Activated naive CD8-positive, alpha-beta T cell treated with anti-CD3 and anti-CD28 coated beads, Interleukin-2, amount 10 ng/mL, durations not matched to agents 7 days and 5 days (primary cell): ENCODE results near the gene XRRA1. TPM values are rescaled to one million over a fixed set of nuclear protein-coding genes. Genes with fewer than 3 reads are reported as not detected.
A peak's percentile ranks its signal among the peaks of the same experiment; 100 is the strongest.
"Not testable (repeated sequence)": the region's sequence is repeated elsewhere in the genome, so short reads cannot be mapped to it uniquely, and the experiment has no call there.

Experiments
- ATAC-seq: fragments of 150-1000 bp; cut with Tn5 transposase; one replicate; pipeline ENCODE4 v1.10.0; 2021; ENCODE audit warnings: low read depth, moderate library complexity
- POLR2A ChIA-PET: fragments of 350-600 bp; sonication (Branson Sonifier 250); formaldehyde crosslinking; loops from one replicate; lab custom pipeline; 2021; ENCODE audit warnings: antibody characterized with exemption; lab: Charles Lee
- DNase-seq: peaks from one replicate; pipeline ENCODE4 v3.0.0; 2021
- H3K27ac Mint-ChIP-seq: one replicate; pipeline ENCODE4 v1.8.0; 2022; ENCODE audit warnings: mild to moderate bottlenecking, mixed read lengths
- H3K27me3 Mint-ChIP-seq: one replicate; pipeline ENCODE4 v1.8.0; 2022; ENCODE audit warnings: mild to moderate bottlenecking, moderate library complexity, mixed read lengths
- H3K36me3 Mint-ChIP-seq: one replicate; pipeline ENCODE4 v1.8.0; 2021; ENCODE audit warnings: mild to moderate bottlenecking, mixed read lengths
- H3K4me1 Mint-ChIP-seq: one replicate; pipeline ENCODE4 v1.8.0; 2021; ENCODE audit warnings: mixed read lengths
- H3K4me3 Mint-ChIP-seq: one replicate; pipeline ENCODE4 v1.8.0; 2022; ENCODE audit warnings: mild to moderate bottlenecking, moderate library complexity, mixed read lengths
- H3K9me3 Mint-ChIP-seq: one replicate; pipeline ENCODE4 v1.8.0; 2021; ENCODE audit warnings: mixed read lengths
- total RNA-seq, 2 experiments: library from RNA; stranded (reverse); gene quantifications; one replicate each; pipeline ENCODE4 v1.2.3, GENCODE V29; 2021

Gene XRRA1
- total RNA-seq, 2 experiments from 2014 or later = 36.0 to 42.9 TPM

DNA sequence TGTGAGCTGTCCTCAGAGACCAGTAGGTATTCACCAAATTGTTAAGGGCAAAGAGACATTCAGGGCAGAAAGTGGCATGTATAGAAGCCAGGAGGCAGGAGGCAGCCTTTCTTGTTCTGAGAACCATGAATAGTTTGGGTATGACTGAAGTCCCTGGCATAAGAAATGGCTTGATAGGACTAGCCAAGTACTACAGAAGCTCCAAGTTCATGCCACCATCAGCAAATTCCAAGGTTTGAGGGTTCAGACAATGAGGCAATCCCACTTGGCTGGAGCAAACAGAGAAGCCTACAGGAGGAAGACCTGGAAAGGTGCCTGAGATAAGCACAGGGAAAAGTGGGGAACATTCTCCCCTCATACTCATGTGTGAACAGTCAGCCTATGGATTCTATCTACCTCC lies 25.8 kb downstream of the XRRA1 start:
- H3K4me3 Mint-ChIP-seq = no peak overlapping the region
- H3K27me3 Mint-ChIP-seq = no peaks in the 10 kb centered on the region
- DNase-seq (no peak), ATAC-seq (no peak)
- H3K27ac Mint-ChIP-seq = no peak overlapping the region
- H3K4me1 Mint-ChIP-seq = peaks cover 18% of the 10 kb centered on the region
- H3K9me3 Mint-ChIP-seq = no peaks in the 10 kb centered on the region
- H3K36me3 Mint-ChIP-seq = peaks cover 42% of the 10 kb centered on the region
- POLR2A ChIA-PET = interaction anchor here (0.7 kb wide), 1 partner anchor 79 kb away, joined by 3 read pairs; no protein-coding TSS in a partner anchor

DNA sequence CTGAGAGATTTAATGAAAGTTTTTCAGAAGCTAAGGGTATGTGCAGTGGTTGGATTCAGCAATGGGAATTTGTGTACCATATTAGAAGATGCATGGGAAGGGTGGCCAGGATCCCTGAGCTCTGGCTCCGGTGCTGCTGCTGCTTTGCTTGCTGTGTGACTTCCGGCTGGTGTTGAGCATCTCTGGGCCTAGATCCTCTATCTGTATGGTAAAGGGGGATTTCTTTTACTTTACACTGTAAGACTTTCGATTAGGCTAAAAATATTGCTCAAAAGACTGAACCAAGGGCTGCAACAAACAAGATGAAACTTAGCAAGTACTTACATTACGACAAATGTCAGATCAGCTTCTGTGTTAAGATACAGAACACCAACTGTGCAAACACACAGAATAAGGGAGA lies 39.1 kb downstream of the XRRA1 start:
- DNase-seq (no peak), ATAC-seq (no peak)
- peaks cover 9% of the 10 kb centered on the region for H3K4me1 Mint-ChIP-seq
- H3K9me3 Mint-ChIP-seq = no peaks in the 10 kb centered on the region
- peaks cover 49% of the 10 kb centered on the region for H3K36me3 Mint-ChIP-seq
- H3K4me3 Mint-ChIP-seq = no peak overlapping the region
- H3K27me3 Mint-ChIP-seq = no peaks in the 10 kb centered on the region
- H3K27ac Mint-ChIP-seq = no peak overlapping the region
- POLR2A ChIA-PET = no interaction called here

DNA sequence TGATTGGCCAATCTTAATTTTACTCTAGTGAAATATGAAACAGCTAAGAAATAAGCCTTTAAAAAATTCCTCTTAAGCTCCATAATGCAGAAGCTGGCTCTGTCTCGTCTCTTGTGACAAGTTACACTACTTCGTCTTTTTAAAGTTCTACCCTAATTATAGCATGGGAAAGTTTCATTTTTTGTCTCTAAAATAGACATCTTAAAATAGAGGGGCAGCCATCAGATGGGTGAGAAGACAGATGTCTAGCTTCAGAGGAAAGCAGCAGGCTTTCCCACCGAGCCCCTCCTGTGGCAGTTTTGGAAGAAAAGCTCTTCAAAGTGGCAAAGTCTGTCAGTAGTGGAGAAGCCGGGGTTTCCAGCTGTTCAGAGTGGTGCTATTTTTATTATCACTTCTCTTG lies 39.5 kb downstream of the XRRA1 start:
- Mint-ChIP-seq H3K36me3 (peaks cover 45% of the 10 kb centered on the region), H3K4me3 (no peak overlapping the region), H3K27ac (no peak overlapping the region), H3K27me3 (no peaks in the 10 kb centered on the region), H3K9me3 (no peaks in the 10 kb centered on the region), H3K4me1 (peaks cover 9% of the 10 kb centered on the region)
- ATAC-seq (no peak), DNase-seq (no peak)
- POLR2A ChIA-PET = no interaction called here

DNA sequence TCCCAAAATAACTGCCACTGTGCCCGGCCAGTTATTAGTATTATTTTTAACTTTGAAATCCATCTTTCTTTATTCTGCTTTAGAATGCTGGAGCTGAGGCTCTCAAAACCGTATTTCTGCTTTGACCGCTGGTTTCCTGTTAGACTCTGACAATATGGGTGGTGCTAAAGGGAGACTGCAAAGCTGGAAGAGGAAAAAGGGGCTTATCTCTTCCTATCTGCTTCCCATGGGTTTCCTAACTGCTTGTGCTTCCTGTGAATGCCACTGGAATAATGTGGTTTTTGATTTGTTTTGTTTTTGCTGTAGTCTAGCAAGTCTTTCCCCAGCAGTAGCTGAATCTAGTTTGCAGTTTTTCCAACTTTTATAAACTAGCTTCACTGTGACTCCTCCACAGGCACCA lies 43.6 kb downstream of the XRRA1 start:
- no peak overlapping the region for H3K4me3 Mint-ChIP-seq
- peaks cover 3% of the 10 kb centered on the region for H3K9me3 Mint-ChIP-seq
- H3K36me3 Mint-ChIP-seq = peaks cover 57% of the 10 kb centered on the region
- POLR2A ChIA-PET = no interaction called here
- no peaks in the 10 kb centered on the region for H3K27me3 Mint-ChIP-seq
- H3K4me1 Mint-ChIP-seq = peaks cover 6% of the 10 kb centered on the region
- H3K27ac Mint-ChIP-seq = peak overlapping the region; percentile 28
- DNase-seq (no peak), ATAC-seq (no peak)

DNA sequence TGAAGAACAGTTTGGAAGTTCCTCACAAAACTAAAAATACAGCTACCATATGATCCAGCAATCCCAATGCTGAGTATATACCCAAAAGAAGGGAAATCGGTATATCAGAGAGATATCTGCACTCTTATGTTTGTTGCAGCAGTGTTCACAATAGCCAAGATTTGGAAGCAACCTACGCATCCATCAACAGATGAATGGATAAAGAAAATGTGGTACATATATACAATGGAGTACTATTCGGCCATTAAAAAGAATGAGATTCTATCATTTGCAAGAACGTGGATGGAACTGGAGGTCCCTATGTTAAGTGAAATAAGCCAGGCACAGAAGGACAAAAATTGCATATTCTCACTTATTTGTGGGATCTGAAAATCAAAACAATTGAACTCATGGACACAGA lies 46.5 kb downstream of the XRRA1 start:
- Mint-ChIP-seq H3K9me3 (peaks cover 14% of the 10 kb centered on the region), H3K4me1 (peaks cover 3% of the 10 kb centered on the region), H3K27ac (no peak overlapping the region), H3K4me3 (no peak overlapping the region), H3K36me3 (peaks cover 62% of the 10 kb centered on the region), H3K27me3 (no peaks in the 10 kb centered on the region)
- ATAC-seq (no peak), DNase-seq (no peak)
- POLR2A ChIA-PET = no interaction called here

DNA sequence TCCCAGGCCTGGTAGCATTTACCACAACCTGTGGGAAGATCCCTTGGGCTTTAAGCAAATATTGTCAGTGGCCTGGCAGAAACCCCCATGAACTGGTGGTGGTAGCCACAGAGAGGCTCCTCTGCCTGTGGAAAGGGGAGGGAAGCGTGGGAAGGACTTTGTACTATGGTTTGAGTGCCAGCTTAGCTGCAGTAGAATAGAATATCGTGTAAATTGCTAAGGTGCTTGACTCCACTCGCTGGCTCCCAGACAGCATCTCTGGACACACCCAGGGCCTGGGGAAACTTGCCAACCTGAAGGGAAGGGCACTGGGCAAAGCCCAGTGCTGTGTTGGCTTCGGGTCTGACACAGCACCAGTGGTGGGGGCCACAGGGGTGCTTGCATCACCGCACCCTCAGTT lies 52.6 kb downstream of the XRRA1 start:
- DNase-seq (no peak), ATAC-seq (no peak)
- no peaks in the 10 kb centered on the region for H3K27me3 Mint-ChIP-seq
- POLR2A ChIA-PET = no interaction called here
- H3K9me3 Mint-ChIP-seq = peaks cover 21% of the 10 kb centered on the region
- peaks cover 74% of the 10 kb centered on the region for H3K36me3 Mint-ChIP-seq
- no peaks in the 10 kb centered on the region for H3K4me1 Mint-ChIP-seq
- H3K27ac Mint-ChIP-seq = no peak overlapping the region
- no peak overlapping the region for H3K4me3 Mint-ChIP-seq

DNA sequence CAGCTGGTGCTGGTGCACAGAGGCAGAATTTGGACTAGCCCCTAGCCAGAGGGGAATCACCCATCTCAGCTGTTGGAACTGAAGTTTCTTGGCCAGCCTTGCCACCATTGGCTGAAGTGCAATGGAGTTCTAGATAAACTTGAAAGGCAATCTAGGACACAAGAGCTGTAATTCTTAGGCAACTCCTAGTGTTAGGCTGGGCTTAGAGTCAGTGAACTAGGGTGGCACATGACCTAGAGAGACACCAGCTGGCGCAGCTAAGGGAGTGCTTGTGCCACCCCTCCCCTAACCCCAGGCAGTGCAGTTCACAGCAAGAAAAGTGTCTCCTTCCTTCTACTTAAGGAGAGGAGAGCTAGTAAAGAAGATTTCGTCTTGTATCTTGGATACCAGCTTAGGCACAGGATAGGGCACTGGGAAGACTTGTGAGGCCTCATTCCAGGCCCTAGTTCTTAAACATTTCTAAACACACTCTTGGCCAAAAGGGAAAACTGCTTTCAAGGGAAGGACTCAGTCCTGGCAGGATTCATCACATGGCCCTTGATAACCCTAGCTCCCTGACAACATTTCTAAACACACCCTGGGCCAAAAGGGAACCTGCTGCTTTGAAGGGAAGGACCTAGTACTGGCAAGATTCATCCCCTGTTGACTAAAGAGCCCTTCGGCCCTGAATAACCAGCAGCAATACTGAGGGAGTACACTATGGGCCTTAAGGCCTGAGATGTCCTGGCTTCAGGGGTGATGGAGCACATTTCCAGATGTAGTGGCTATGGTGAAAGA lies 53.4 kb downstream of the XRRA1 start:
- H3K36me3 Mint-ChIP-seq = peaks cover 72% of the 10 kb centered on the region
- peaks cover 21% of the 10 kb centered on the region for H3K9me3 Mint-ChIP-seq
- no peaks in the 10 kb centered on the region for H3K27me3 Mint-ChIP-seq
- ATAC-seq (no peak), DNase-seq (no peak)
- H3K27ac Mint-ChIP-seq = no peak overlapping the region
- H3K4me3 Mint-ChIP-seq = no peak overlapping the region
- H3K4me1 Mint-ChIP-seq = no peaks in the 10 kb centered on the region
- POLR2A ChIA-PET = no interaction called here

DNA sequence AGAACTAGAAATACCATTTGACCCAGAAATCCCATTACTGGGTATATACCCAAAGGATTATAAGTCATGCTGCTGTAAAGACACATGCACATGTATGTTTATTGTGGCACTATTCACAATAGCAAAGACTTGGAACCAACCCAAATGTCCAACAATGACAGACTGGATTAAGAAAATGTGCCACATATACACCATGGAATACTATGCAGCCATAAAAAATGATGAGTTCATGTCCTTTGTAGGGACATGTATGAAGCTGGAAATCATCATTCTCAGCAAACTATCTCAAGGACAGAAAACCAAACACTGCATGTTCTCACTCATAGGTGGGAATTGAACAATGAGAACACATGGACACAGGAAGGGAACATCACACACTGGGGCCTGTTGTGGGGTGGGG lies 55.9 kb downstream of the XRRA1 start:
- H3K27ac Mint-ChIP-seq, ATAC-seq, DNase-seq, H3K27me3 Mint-ChIP-seq, H3K4me1 Mint-ChIP-seq, POLR2A ChIA-PET, H3K4me3 Mint-ChIP-seq: not testable (repeated sequence)
- H3K9me3 Mint-ChIP-seq = peaks cover 18% of the 10 kb centered on the region
- H3K36me3 Mint-ChIP-seq = peaks cover 74% of the 10 kb centered on the region

DNA sequence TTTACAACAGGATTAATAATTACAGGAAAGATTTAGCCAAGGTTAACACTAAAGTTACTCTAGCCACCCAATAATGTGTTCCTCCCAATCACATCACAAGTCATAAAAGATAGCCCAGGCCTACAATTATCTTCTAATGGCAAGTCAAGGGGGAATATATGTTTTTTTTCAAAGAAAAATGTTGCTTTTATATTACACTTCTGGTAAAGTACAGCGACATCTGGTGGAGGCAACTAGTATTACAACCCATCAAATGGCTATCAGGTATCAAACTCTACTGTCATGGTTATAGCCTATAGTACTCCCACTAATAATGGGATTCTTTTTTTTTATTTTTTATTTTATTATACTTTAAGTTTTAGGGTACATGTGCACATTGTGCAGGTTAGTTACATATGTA lies 71.8 kb downstream of the XRRA1 start:
- H3K36me3 Mint-ChIP-seq = peaks cover 44% of the 10 kb centered on the region
- peaks cover 12% of the 10 kb centered on the region for H3K9me3 Mint-ChIP-seq
- H3K27ac Mint-ChIP-seq = no peak overlapping the region
- no peak overlapping the region for H3K4me3 Mint-ChIP-seq
- POLR2A ChIA-PET = no interaction called here
- H3K4me1 Mint-ChIP-seq = no peaks in the 10 kb centered on the region
- no peaks in the 10 kb centered on the region for H3K27me3 Mint-ChIP-seq
- DNase-seq (no peak), ATAC-seq (no peak)

DNA sequence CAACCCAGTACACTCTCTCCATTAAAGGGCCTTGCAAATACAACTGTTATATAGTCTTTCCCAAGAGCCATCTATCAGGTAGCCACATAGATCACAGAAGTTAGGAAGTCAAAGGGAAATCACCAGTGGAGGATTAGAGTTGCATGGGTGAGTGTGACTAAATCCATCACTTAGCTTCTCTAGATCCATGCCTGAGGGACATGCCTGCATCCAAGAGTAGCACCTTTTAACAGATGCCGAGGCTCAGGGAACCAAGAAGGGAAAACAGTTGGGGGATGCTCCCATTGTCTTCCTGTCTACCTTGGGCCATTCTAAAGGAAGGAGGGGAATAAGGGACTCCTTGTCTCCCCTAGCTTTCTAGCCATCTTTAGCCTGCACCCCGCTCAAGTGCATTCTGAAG lies 77.9 kb downstream of the XRRA1 start:
- POLR2A ChIA-PET = no interaction called here
- no peak for DNase-seq
- ATAC-seq = no peak
- Mint-ChIP-seq H3K27ac (no peak overlapping the region), H3K27me3 (no peaks in the 10 kb centered on the region), H3K4me1 (no peaks in the 10 kb centered on the region), H3K36me3 (peaks cover 88% of the 10 kb centered on the region), H3K9me3 (peaks cover 43% of the 10 kb centered on the region), H3K4me3 (no peak overlapping the region)

DNA sequence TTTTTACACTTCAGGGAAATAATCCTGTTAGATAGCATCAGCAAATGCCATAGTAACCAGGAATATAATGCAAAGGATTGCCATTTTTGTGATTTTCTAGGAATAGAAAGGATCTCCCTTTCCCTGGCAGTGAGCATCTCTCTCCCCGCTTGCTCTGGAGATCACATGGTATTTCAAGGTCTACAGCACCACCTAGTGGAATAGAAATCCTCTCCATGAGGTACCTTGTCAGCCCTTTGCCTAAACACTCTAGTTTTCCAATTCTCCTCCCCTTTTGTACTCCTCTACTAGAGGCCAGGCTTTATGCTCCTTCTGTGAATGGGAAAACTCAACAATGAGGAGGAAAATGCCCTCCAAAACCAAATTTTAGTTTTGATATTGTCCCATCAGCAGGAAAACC lies 78.4 kb downstream of the XRRA1 start:
- H3K36me3 Mint-ChIP-seq = peaks cover 89% of the 10 kb centered on the region
- no peak overlapping the region for H3K27ac Mint-ChIP-seq
- no peaks in the 10 kb centered on the region for H3K27me3 Mint-ChIP-seq
- POLR2A ChIA-PET = interaction anchor here (0.6 kb wide), 1 partner anchor 297 kb away, joined by 5 read pairs; no protein-coding TSS in a partner anchor
- no peaks in the 10 kb centered on the region for H3K4me1 Mint-ChIP-seq
- no peak for DNase-seq
- no peak for ATAC-seq
- no peak overlapping the region for H3K4me3 Mint-ChIP-seq
- H3K9me3 Mint-ChIP-seq = peaks cover 44% of the 10 kb centered on the region

DNA sequence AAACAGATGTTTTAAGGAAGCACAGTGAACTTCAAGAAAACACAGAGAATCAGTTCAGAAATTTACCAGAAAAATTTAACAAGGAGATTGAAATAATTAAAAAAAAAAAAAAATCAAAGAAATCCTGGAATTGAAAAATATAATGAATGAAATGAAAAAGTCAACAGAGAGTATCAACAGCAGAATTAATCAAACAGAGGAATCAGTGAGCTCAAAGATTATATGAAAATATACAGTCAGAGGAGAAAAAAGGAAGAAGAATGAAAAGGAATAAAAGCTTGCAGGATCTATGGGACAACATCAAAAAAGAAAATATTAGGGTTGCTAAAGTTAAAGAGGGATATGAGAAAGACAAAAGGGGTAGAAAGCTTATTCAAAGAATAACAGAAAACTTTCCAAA lies 82.3 kb downstream of the XRRA1 start:
- H3K9me3 Mint-ChIP-seq = peaks cover 37% of the 10 kb centered on the region

DNA sequence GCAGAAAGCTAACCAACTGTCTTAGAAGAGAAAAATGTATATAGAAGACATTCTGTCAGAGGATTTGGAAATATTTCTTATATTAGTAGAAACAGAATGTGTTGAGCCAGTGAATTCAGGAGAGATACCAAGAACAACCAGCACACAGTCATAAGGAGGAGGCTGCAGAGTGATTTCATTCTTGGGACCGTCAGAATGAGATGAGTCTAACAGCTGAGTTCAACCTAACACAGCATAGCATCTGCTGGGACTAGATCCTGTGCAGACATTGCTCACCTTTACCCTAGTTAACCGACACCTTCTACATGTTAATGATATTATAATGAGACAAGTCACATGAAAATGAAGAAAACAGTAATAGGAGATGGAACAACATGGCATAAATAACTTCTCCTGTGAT lies 85.5 kb downstream of the XRRA1 start:
- ATAC-seq = no peak
- H3K27me3 Mint-ChIP-seq = no peaks in the 10 kb centered on the region
- DNase-seq = no peak
- POLR2A ChIA-PET = no interaction called here
- no peak overlapping the region for H3K4me3 Mint-ChIP-seq
- H3K4me1 Mint-ChIP-seq = no peaks in the 10 kb centered on the region
- H3K36me3 Mint-ChIP-seq = peaks cover 93% of the 10 kb centered on the region
- H3K27ac Mint-ChIP-seq = no peak overlapping the region
- peaks cover 22% of the 10 kb centered on the region for H3K9me3 Mint-ChIP-seq

More for the DNA sequence above, 82.3 kb downstream of the XRRA1 start:
- H3K4me1 Mint-ChIP-seq = no peaks in the 10 kb centered on the region
- DNase-seq (no peak), ATAC-seq (no peak)
- H3K36me3 Mint-ChIP-seq = peaks cover 95% of the 10 kb centered on the region
- no peak overlapping the region for H3K4me3 Mint-ChIP-seq
- no peak overlapping the region for H3K27ac Mint-ChIP-seq
- POLR2A ChIA-PET = interaction anchor here (0.7 kb wide), 1 partner anchor 384 kb away, joined by 3 read pairs; no protein-coding TSS in a partner anchor
- no peaks in the 10 kb centered on the region for H3K27me3 Mint-ChIP-seq

DNA sequence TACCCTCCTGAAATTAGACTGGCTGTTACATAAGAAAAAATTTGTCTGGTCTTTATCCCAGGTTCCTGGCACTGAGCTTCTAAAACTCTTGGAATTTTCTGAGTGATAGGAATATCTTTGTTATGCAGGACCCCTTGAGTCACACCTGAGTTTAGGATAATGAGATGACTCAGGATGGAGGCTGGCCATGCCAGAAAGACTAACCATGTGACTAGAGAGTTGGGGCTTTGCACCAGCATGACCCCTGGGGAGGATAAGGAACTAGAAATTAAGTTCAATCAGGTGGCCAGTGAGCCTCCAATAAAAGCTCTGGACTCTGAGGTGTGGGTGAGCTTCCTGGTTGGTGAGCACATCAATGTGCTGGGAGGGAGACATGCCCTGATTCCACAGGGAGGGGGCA lies 88.1 kb downstream of the XRRA1 start:
- H3K27ac Mint-ChIP-seq = no peak overlapping the region
- H3K4me3 Mint-ChIP-seq = no peak overlapping the region
- DNase-seq (no peak), ATAC-seq (no peak)
- H3K36me3 Mint-ChIP-seq = peaks cover 80% of the 10 kb centered on the region
- POLR2A ChIA-PET = no interaction called here
- H3K4me1 Mint-ChIP-seq = peaks cover 8% of the 10 kb centered on the region
- peaks cover 8% of the 10 kb centered on the region for H3K9me3 Mint-ChIP-seq
- H3K27me3 Mint-ChIP-seq = no peaks in the 10 kb centered on the region
